GM18951 (cell line): ENCODE data around the gene RAB5B.
A peak's percentile ranks its signal among the peaks of the same experiment; 100 is the strongest.
"Not testable (repeated sequence)": the region's sequence is repeated elsewhere in the genome, so short reads cannot be mapped to it uniquely, and the experiment has no call there.

ENCODE experiments used
- POLR2A ChIP-seq: IDR thresholded peaks from 4 replicates; pipeline ENCODE4 v1.6.1; 2011; ENCODE audit warnings: mild to moderate bottlenecking; ENCODE audit not compliant: insufficient read length, insufficient read depth; ENCODE audit errors: extremely low read depth
- in situ Hi-C: fragments of 300-500 bp; cut with MboI; formaldehyde crosslinking; loops from one replicate; pipeline ENCODE4 v1.12.0; 2022; ENCODE audit warnings: low sequenced_read_pairs, mixed read lengths, inconsistent platforms; ENCODE audit not compliant: unreplicated experiment

Gene RAB5B

GRCh38 chr12:55965240-55965639, 8.6 kb upstream of the RAB5B start:
- no peak for TF ChIP-seq POLR2A

GRCh38 chr12:55965941-55966407, 7.9 kb upstream of the RAB5B start, which contains the start of gene PMEL:
TSS of gene PMEL (minus strand) at chr12:55966042. CDS start at chr12:55966011, 31 bp downstream.
- in situ Hi-C loops = no loop called here
- no peak for TF ChIP-seq POLR2A

More at GRCh38 chr12:55965240-55965639, 8.6 kb upstream of the RAB5B start:
- in situ Hi-C loops = no loop called here

GRCh38 chr12:55966408-55967281, 7.2 kb upstream of the RAB5B start, which contains the start of gene CDK2:
TSS of gene CDK2 (plus strand) at chr12:55966830. CDS start at chr12:55967009, 179 bp downstream.
- in situ Hi-C loops = no loop called here
- peak; percentile 81 for TF ChIP-seq POLR2A

GRCh38 chr12:55969356-55969755, 4.5 kb upstream of the RAB5B start:
- no peak for TF ChIP-seq POLR2A
- in situ Hi-C loops = no loop called here

GRCh38 chr12:55970775-55971174, 3.1 kb upstream of the RAB5B start:
- in situ Hi-C loops = no loop called here
- no peak for TF ChIP-seq POLR2A

- in situ Hi-C loops = no loop called here
- TF ChIP-seq POLR2A = no peak
Measured at GRCh38 chr12:55972042-55972441, 1.8 kb upstream of the RAB5B start.

- TF ChIP-seq POLR2A = no peak
Measured at GRCh38 chr12:55972456-55972855, 1.4 kb upstream of the RAB5B start.

GRCh38 chr12:55972911-55973598, 823 bp upstream of the RAB5B start:
- in situ Hi-C loops = no loop called here
- no peak for TF ChIP-seq POLR2A

More at GRCh38 chr12:55972456-55972855, 1.4 kb upstream of the RAB5B start:
- in situ Hi-C loops = no loop called here

- TF ChIP-seq POLR2A = no peak
- in situ Hi-C loops = no loop called here
Measured at GRCh38 chr12:55974308-55974730, 441 bp downstream of the RAB5B start.

GRCh38 chr12:55978393-55978792, 4.5 kb downstream of the RAB5B start:
- no peak for TF ChIP-seq POLR2A
- in situ Hi-C loops = no loop called here

- in situ Hi-C loops = no loop called here
- TF ChIP-seq POLR2A = no peak
Measured at GRCh38 chr12:55979069-55979468, 5.2 kb downstream of the RAB5B start.

GRCh38 chr12:55981882-55982281, 8.0 kb downstream of the RAB5B start:
- in situ Hi-C loops = not testable (repeated sequence)

- in situ Hi-C loops = no loop called here
- TF ChIP-seq POLR2A = no peak
Measured at GRCh38 chr12:55982319-55982936, 8.6 kb downstream of the RAB5B start.
